ENCODE results near the gene SNAP47. TPM values are rescaled to one million over a fixed set of nuclear protein-coding genes. Genes with fewer than 3 reads are reported as not detected.

Gene SNAP47
- total RNA-seq, 1 donor from 2014 or later: 28.4 TPM

- Mint-ChIP-seq H3K27ac (peak overlapping the region; percentile 35), H3K36me3 (ENCODE audit: low read depth) (peaks cover 7% of the 10 kb centered on the region), H3K27me3 (ENCODE audit: low read depth) (no peaks in the 10 kb centered on the region), H3K4me1 (ENCODE audit: low read depth) (peaks cover 20% of the 10 kb centered on the region), H3K4me3 (ENCODE audit: low read depth) (no peak overlapping the region), H3K9me3 (no peaks in the 10 kb centered on the region)
- DNase-seq (ENCODE audit: low spot score): no peak
- intact Hi-C loops (cut with micrococcal nuclease): no loop called here
Observed at GRCh38 chr1:227746676-227747075, 11.4 kb downstream of the SNAP47 start.

GRCh38 chr1:227747382-227747781 is 12.1 kb downstream of the SNAP47 start:
- H3K4me3 Mint-ChIP-seq (ENCODE audit: low read depth): no peak overlapping the region
- no peaks in the 10 kb centered on the region for H3K9me3 Mint-ChIP-seq
- no peak overlapping the region for H3K27ac Mint-ChIP-seq
- no peaks in the 10 kb centered on the region for H3K27me3 Mint-ChIP-seq (ENCODE audit: low read depth)
- intact Hi-C loops (cut with micrococcal nuclease): no loop called here
- peaks cover 20% of the 10 kb centered on the region for H3K4me1 Mint-ChIP-seq (ENCODE audit: low read depth)
- no peak for DNase-seq (ENCODE audit: low spot score)
- peaks cover 9% of the 10 kb centered on the region for H3K36me3 Mint-ChIP-seq (ENCODE audit: low read depth)

- peaks cover 11% of the 10 kb centered on the region for H3K36me3 Mint-ChIP-seq (ENCODE audit: low read depth)
- no peak for DNase-seq (ENCODE audit: low spot score)
- peak overlapping the region; percentile 73 for H3K27ac Mint-ChIP-seq
- H3K4me3 Mint-ChIP-seq (ENCODE audit: low read depth): no peak overlapping the region
- intact Hi-C loops (cut with micrococcal nuclease): no loop called here
- no peaks in the 10 kb centered on the region for H3K9me3 Mint-ChIP-seq
- no peaks in the 10 kb centered on the region for H3K27me3 Mint-ChIP-seq (ENCODE audit: low read depth)
- peaks cover 20% of the 10 kb centered on the region for H3K4me1 Mint-ChIP-seq (ENCODE audit: low read depth)
Observed at GRCh38 chr1:227747948-227748495, 12.8 kb downstream of the SNAP47 start.

GRCh38 chr1:227748496-227749182 is 13.4 kb downstream of the SNAP47 start:
- no peak overlapping the region for H3K4me3 Mint-ChIP-seq (ENCODE audit: low read depth)
- no peak for DNase-seq (ENCODE audit: low spot score)
- peaks cover 20% of the 10 kb centered on the region for H3K4me1 Mint-ChIP-seq (ENCODE audit: low read depth)
- H3K27ac Mint-ChIP-seq: peak overlapping the region; percentile 73
- no peaks in the 10 kb centered on the region for H3K9me3 Mint-ChIP-seq
- H3K36me3 Mint-ChIP-seq (ENCODE audit: low read depth): peaks cover 11% of the 10 kb centered on the region
- H3K27me3 Mint-ChIP-seq (ENCODE audit: low read depth): no peaks in the 10 kb centered on the region
- intact Hi-C loops (cut with micrococcal nuclease): no loop called here

GRCh38 chr1:227749225-227749624 is 14.0 kb downstream of the SNAP47 start:
- Mint-ChIP-seq H3K9me3 (no peaks in the 10 kb centered on the region), H3K27me3 (ENCODE audit: low read depth) (no peaks in the 10 kb centered on the region), H3K4me3 (ENCODE audit: low read depth) (no peak overlapping the region), H3K4me1 (ENCODE audit: low read depth) (peaks cover 16% of the 10 kb centered on the region), H3K27ac (peak overlapping the region; percentile 73), H3K36me3 (ENCODE audit: low read depth) (peaks cover 11% of the 10 kb centered on the region)
- DNase-seq (ENCODE audit: low spot score): no peak
- intact Hi-C loops (cut with micrococcal nuclease): no loop called here

- H3K4me3 Mint-ChIP-seq (ENCODE audit: low read depth): no peak overlapping the region
- H3K9me3 Mint-ChIP-seq: no peaks in the 10 kb centered on the region
- no peak for DNase-seq (ENCODE audit: low spot score)
- H3K4me1 Mint-ChIP-seq (ENCODE audit: low read depth): peaks cover 11% of the 10 kb centered on the region
- intact Hi-C loops (cut with micrococcal nuclease): no loop called here
- H3K27me3 Mint-ChIP-seq (ENCODE audit: low read depth): no peaks in the 10 kb centered on the region
- no peak overlapping the region for H3K27ac Mint-ChIP-seq
- H3K36me3 Mint-ChIP-seq (ENCODE audit: low read depth): peaks cover 11% of the 10 kb centered on the region
Observed at GRCh38 chr1:227749916-227750710, 14.9 kb downstream of the SNAP47 start.

- Mint-ChIP-seq H3K4me3 (ENCODE audit: low read depth) (no peak overlapping the region), H3K36me3 (ENCODE audit: low read depth) (peaks cover 28% of the 10 kb centered on the region), H3K27ac (no peak overlapping the region), H3K27me3 (ENCODE audit: low read depth) (no peaks in the 10 kb centered on the region), H3K9me3 (no peaks in the 10 kb centered on the region), H3K4me1 (ENCODE audit: low read depth) (peaks cover 18% of the 10 kb centered on the region)
- no peak for DNase-seq (ENCODE audit: low spot score)
- intact Hi-C loops (cut with micrococcal nuclease): no loop called here
Observed at GRCh38 chr1:227753999-227754711, 18.9 kb downstream of the SNAP47 start.

GRCh38 chr1:227754958-227755357 is 19.7 kb downstream of the SNAP47 start:
- Mint-ChIP-seq H3K27me3 (ENCODE audit: low read depth) (no peaks in the 10 kb centered on the region), H3K4me1 (ENCODE audit: low read depth) (peaks cover 19% of the 10 kb centered on the region), H3K36me3 (ENCODE audit: low read depth) (peaks cover 32% of the 10 kb centered on the region), H3K9me3 (no peaks in the 10 kb centered on the region), H3K27ac (no peak overlapping the region), H3K4me3 (ENCODE audit: low read depth) (no peak overlapping the region)
- intact Hi-C loops (cut with micrococcal nuclease): no loop called here
- DNase-seq (ENCODE audit: low spot score): no peak

- DNase-seq (ENCODE audit: low spot score): no peak
Observed at GRCh38 chr1:227756172-227756959, 21.1 kb downstream of the SNAP47 start.

GRCh38 chr1:227757781-227758180 is 22.5 kb downstream of the SNAP47 start:
- no peak for DNase-seq (ENCODE audit: low spot score)
- intact Hi-C loops (cut with micrococcal nuclease): loop anchor here (1.0 kb wide), 1 partner anchor 29 kb away; no protein-coding TSS in a partner anchor
- H3K4me3 Mint-ChIP-seq (ENCODE audit: low read depth): no peak overlapping the region
- H3K36me3 Mint-ChIP-seq (ENCODE audit: low read depth): peaks cover 42% of the 10 kb centered on the region
- no peaks in the 10 kb centered on the region for H3K27me3 Mint-ChIP-seq (ENCODE audit: low read depth)
- peaks cover 42% of the 10 kb centered on the region for H3K4me1 Mint-ChIP-seq (ENCODE audit: low read depth)
- no peak overlapping the region for H3K27ac Mint-ChIP-seq
- no peaks in the 10 kb centered on the region for H3K9me3 Mint-ChIP-seq

More at GRCh38 chr1:227756172-227756959, 21.1 kb downstream of the SNAP47 start:
- H3K4me1 Mint-ChIP-seq (ENCODE audit: low read depth): peaks cover 29% of the 10 kb centered on the region
- intact Hi-C loops (cut with micrococcal nuclease): no loop called here
- no peak overlapping the region for H3K27ac Mint-ChIP-seq
- H3K36me3 Mint-ChIP-seq (ENCODE audit: low read depth): peaks cover 44% of the 10 kb centered on the region
- H3K9me3 Mint-ChIP-seq: no peaks in the 10 kb centered on the region
- no peaks in the 10 kb centered on the region for H3K27me3 Mint-ChIP-seq (ENCODE audit: low read depth)
- H3K4me3 Mint-ChIP-seq (ENCODE audit: low read depth): no peak overlapping the region

GRCh38 chr1:227758366-227758765 is 23.1 kb downstream of the SNAP47 start:
- H3K36me3 Mint-ChIP-seq (ENCODE audit: low read depth): peaks cover 42% of the 10 kb centered on the region

More at GRCh38 chr1:227758366-227758765, 23.1 kb downstream of the SNAP47 start:
- Mint-ChIP-seq H3K4me3 (ENCODE audit: low read depth) (no peak overlapping the region), H3K4me1 (ENCODE audit: low read depth) (peaks cover 47% of the 10 kb centered on the region), H3K27ac (no peak overlapping the region), H3K27me3 (ENCODE audit: low read depth) (no peaks in the 10 kb centered on the region), H3K9me3 (no peaks in the 10 kb centered on the region)
- DNase-seq (ENCODE audit: low spot score): no peak
- intact Hi-C loops (cut with micrococcal nuclease): loop anchor here (1.0 kb wide), 1 partner anchor 30 kb away; no protein-coding TSS in a partner anchor

All from activated T-helper 2 cell treated with anti-CD3 and anti-CD28 coated beads, Interferon-gamma antibody, Interleukin-2, Interleukin-4, amounts not matched to agents 10 μg/mL and 5 μg/mL and 100 μg/mL, durations not matched to agents 14 hours and 24 hours and 36 hours (primary cell).